GM18519 (cell line): ENCODE measurements around the gene C7orf25.

ENCODE experiments used
- ATAC-seq: cut with Tn5 transposase; IDR thresholded peaks from one replicate; pipeline ENCODE4 v1.9.1; 2021; ENCODE audit warnings: mild to moderate bottlenecking, moderate library complexity; ENCODE audit not compliant: unreplicated experiment, low FRiP score

The C7orf25 gene

DNA sequence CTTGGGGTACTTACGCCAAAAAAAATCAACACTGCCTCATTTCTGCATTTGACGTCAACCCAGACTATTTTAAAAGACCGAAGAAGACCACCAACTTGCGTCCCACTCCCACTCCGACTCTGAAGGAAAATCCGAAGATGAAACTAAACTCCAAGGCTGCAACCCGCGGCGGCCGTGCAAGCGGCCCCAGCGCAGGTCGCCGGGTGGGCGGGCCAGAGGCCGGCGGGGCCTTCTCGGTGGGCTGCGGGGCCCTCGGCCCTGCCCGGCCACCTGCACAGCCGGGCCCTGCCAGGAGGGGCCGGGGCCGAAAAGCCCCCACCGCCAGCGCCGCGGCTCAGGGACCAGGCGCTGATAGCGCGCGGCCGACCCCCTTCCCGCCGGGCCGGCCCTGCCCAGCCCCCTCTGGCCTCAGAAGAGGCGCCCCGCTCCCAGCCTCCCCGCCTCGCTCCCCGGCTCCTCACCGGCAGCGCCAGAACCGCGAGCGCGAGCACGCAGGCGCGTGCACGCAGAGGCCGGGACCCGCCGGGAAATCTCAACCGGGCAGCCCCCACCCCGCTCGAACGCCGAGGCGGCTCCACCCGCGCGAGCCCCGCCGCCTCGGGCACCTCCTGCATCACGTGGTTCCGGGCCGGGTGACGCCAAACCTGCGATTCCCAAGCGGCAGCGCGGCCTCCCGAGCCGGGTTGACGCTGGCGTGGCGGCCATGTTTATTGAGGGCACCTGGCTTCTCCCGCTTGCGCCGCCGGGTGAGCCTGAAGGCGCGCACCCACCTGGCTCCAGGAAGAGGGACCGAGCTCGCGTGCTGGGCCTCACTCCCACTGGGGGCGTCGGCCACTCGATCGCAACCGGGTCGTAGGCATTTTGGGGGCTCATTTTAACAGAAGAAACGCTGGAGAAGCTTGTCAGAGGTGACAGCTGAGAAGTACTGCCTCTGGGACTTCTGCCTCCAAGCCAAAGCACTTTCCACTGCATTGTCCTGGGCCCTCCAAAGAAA lies at the start of gene C7orf25:
TSS of gene C7orf25 (minus strand) at position 617 of the 994 bp plus-strand sequence. CDS start 1,170 bp downstream, outside the sequence.
- peak; percentile 78 for ATAC-seq

DNA sequence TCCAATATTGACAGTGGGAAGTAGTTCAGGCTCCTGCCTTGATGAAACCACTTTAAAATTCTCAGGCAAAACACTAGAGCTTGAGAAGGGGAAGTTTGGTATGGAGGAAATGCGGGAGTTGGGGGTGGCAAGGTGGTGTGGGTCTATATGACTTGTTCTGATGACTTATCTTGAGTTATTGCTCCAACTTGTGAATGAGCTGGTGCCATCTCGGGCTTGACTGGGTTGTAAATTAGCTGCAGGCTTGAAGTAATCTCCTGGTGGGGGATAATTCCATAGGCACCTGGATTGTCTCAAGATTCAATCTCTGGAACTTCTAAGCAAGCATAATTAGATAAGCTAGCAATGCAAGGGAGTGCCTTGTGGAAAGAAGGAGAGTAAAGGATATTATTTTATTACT lies 49.3 kb upstream of the C7orf25 start:
- no peak for ATAC-seq

DNA sequence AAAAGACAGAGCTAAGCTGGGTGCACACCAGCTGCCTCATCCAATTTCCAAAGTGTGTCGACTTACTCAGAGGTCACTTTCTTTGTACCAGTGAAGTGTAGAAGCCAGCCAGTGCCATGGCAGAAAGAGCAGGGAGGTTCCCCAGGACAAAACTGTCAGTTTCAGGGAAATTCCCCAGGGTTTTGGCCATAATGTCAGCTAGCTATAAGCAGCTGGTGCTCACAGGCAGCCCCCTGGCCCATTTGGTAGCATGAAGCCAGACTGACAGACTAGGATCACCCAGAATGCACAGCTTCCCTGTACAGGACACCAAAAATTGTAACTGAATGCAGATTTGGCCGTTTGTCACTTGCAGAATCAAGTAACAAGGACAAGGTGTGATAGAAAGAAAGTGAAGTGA lies 48.9 kb upstream of the C7orf25 start:
- ATAC-seq = no peak

DNA sequence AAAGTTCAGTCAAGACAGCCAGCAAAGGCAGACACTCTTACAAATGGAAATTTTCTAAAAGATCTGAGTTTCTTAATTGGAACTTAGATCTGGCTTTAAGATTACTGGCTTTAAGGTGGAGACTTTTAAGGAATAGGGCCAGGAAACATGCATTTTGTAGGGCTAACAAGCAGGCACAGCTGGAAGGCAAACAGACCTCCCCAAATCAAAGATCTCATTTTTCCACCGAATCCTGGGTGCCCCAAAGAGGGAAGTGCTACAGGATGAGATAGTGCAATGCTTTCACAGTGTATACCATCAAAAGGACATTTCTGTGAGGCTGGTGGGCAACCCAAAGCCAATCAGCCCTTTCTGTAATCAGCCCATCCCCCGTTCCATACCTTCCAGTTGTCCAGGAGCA lies 47.7 kb upstream of the C7orf25 start:
- no peak for ATAC-seq

DNA sequence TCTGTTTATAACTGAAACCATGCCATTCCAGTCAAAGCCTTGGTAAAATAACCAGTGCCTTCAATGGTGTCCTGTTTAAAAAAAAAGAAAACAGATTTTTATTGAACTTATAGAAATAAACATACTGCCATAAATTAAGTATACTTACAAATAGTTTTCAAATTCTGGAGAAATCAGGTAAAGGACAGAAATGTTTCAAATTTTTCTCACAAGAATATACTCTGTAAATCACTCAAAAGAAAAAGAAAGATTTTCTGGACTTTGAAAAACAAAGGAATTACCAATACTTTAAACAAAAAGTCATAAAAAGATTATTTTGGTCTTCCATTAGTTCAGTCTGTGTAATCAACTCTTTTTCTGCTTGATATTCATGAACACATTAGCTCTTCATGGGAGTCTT lies 44.2 kb upstream of the C7orf25 start:
- no peak for ATAC-seq

DNA sequence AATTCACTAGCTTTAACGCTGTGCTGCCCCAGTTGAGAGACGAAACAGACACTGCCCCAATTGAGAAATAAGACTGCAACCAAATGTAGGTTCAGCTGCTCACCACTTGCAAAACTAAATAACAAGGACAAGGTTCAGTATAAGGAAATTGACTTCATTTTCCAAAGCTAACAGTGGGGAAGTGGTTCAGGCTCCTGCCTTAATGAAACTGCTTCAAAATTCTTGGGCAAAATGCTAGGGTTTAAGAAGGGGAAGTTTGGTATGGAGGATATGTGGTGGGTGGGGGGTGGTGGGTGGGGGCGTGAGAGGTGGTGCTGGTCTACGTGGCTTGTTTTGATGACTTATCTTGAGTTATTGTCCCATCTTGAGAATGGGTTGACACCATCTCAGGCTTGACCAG lies 42.1 kb upstream of the C7orf25 start:
- no peak for ATAC-seq

DNA sequence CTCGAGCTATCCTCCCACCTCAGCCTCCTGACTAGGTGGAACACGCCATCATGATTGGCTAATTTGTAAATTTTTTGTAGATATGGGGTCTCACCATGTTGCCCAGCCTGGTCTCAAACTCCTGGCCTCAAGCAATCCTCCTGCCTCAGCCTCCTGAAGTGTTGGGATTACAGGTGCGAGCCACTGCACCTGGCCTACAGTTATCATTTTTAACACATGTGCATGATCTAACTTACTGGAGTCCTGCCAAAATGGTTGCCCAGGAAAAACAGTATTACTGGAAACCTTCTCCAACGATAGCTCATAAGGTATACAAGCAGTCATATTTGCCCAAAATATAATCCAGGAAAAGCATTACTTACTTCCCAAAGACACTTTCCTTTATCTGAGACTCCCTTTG lies 40.5 kb upstream of the C7orf25 start:
- ATAC-seq = no peak

DNA sequence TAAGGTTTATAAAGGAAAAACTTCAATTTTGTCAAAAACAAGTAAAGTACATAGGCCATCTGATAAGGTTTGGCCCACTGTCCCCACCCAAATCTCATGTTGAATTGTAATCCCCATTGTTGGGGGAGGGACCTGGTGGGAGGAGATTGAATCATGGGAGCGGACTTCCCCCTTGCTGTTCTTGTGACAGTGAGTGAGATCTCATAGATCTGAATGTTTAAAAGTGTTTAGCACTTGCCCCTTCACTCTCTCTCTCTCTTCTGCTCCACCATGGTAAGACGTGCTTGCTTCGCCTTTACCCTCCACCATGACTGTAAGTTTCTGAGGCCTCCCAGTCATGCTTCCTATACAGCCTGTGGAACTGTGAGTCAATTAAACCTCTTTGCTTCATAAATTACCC lies 38.5 kb upstream of the C7orf25 start:
- no peak for ATAC-seq

DNA sequence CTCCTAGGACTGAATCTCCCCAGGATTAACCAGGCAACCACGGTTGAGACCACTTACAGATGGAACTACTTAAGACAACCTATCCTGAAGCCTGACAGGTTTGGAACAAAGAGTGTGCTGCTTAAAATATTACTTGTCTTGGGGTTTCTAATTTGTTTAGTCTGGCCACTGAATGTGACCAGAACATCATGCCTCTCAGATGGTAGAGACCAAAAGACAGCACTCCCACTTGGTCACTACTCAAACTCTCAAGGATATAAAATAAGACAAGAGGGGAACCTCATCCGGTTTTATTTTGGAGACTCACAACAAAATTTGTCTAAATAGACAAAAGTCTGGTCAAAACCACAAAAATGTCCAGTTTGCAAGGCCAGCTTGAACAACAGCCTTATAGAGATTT lies 35.7 kb upstream of the C7orf25 start:
- ATAC-seq = no peak

DNA sequence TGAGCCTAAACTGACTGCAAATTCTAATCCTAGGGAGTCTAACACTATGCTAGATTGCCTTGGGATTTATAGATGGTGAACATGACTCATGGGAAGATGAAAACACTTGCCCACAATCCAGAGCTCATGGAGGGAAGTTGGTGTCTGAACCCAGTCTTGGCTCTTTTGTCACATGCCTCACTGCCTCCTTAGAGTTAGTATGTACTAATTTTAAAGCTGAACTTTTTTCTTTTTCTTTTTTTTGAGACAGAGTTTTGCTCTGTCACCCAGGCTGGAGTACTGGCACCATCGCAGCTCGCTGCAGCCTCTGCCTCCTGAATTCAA lies 34.7 kb upstream of the C7orf25 start:
- ATAC-seq = no peak

DNA sequence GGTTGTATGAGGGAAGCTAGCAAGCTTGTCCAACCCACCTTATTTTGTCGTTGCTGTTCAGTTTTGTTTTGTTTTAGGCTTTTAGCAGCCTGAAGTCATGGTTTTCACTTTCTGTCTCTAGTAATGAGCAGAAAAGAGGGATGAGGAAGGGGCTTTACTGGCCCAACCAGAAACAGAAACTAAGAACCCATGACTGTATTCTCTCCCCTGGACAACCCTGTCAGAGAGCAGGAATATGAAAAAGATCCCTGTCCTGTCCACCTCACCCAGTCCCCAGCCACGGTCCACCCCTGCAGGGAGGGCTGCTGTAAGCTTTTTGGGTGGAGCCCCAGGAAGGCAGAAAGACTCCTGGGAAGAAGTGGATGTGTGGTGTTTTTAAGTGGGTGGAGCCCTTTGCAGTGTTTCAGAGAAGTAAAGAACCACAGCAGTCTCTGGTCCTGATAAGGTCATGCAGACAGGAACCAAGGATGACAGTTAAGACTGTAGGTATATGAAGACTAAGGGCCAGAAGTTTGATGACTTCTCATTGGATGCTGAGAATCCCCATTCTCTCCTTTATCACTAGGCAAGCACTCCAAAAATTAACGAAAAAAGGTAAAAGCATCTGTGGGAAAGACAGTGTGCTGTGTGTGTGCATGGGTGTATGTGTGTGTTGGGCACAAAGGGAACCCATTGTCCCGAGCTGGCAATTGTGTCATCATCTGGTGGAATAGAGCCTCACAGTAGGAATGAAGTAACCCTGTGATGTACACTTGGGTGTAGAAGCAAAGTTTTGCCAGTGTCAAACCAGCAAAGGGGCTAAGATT lies 34.2 kb upstream of the C7orf25 start:
- ATAC-seq = peak; percentile 61

DNA sequence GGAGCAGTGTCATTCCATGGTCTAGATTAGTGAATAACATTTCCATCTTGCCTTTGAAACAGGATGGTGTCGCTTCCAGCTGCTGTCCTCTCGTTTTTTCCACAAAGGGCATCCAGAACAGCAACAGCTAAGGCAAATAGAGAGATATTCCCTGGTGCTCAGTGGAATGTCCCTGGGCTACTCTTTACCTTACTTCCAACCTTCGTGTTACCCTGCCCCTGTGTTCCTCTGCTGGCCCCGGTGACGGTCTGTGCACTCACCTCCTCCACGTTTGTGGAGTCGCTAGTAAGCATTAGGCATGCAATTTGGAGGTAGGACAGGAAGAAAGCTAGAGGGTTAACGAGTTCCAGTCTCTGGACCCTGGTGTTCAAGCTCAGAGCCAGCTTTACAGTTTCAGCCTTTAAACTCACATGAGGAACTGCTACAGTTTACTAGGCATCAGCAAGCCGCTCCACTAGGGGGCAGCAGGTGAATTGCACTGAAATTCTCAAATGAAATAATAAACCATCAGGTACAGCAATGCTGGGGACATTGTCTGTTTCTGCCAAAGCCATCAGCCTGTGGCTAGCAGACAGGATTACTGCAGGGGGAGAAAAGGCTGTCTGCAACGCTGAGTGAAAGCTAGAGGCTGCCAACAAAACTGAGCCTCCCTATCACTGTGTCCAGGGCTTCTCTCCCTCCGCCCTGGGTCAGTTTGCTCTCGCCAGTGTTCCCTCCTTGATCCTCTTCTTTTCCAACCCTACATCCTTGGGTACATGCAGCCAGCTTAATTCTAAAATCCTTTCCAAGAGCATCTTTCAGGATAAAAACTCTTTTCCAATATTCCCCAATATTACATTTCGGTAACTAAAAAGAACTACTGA lies 29.3 kb upstream of the C7orf25 start:
- peak; percentile 42 for ATAC-seq

DNA sequence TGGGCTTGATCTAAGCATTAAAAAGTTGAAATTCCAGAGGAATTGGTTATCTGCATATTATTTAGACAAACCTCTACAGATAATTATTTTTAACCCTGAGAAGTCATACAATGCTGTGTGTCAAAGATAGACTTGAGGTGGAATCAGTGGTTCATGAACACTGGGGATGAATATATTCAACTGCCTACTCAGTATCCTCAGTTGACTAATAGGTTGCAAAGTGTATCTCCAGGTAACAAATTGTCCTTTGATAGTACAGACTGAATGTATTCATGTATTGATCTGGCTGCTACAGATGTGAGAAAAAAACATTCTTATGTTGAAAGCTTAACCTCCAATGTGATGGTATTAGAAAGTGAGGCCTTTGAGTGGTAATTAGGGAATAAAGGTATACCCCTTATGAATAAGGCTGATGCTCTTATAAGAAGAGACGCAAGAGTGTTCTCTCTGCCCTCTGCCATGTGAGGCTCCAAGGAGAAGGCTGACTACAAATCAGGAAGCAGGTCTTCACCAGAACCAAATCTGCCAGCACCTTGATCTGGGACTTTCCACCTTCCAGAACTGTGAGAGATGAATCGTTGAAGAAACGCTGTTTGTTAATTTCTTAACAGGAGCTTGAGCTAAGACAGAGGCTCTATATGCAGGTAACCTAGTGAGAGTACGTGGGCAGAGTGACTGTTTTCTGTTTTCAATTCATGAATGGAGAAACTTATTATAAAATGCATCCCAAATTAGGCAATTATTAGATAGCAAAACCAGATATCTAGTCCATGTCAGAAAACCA lies 27.8 kb upstream of the C7orf25 start:
- no peak for ATAC-seq

DNA sequence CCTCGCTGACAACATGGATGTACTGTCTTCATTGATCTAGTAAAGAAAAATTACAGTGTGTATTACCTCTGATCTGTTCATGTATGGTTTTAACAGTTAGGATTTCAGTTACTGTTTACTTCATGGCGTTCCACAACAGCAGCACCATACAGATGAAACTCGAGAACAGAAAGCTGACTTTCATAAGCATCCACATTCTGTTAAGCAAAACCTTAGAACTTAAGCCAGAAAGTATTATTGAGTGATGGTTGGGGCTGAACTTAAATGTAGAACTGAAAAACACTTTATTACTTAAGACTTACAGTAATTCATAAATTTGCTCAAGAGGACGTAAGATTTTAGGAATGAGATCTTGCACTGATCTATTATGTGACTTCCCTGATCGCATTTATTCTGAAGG lies 24.0 kb upstream of the C7orf25 start:
- no peak for ATAC-seq

DNA sequence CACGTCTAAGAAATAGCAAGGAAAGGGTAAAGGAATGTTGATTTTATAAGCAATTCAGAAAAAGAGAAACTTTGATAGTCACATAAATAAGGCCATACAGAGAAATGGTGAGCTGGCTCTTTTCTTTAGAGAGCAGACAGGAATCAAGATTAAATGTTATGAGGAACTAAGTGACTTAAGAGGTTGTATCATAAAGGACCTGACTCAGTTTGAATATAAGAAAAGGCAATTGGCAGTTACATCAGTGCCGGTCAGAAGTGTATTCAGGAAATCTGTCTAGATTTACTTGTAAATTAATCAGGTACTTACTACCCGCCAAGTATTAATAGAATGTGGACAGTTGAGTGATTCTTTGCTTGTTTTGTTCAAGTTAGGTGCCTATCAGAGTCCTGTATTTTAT lies 22.4 kb upstream of the C7orf25 start:
- ATAC-seq = no peak

DNA sequence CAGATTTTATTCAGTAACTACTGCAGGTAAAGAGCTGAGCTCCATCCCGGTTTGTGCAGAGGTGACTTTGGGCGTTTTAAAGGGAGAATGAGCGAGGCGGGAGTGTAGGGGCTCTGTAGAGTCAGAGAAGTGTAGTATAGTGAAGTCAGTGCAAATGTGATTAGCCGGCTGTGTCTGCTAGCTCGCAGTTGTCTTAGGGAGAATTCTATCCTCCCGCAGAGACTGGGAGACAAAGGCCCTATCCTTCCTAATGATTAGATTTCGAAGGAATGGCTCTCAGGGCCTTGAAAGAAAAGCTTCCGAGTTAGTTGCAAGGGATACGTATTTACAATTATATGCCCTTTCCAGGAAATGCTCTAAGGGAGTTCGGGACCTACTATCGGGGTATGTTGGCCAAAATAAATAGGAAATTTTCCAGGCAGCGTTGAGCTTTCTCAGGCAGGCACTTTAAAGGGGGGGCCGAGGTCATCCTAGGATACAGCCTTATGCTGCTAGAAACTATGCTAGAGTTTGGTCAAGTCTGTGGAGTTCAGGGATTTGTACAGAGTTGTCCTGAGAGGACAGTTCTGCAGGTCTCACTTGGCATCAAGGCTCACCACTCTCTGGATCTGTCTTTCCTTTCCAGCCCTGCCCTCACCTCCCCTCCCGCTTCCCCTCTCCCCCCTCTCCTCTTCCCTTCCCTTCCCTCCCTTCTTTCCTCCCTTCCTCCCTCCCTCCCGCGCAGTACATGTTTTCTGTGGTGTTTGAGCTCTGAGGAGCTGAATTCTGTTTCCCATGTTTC lies 21.1 kb upstream of the C7orf25 start:
- ATAC-seq = no peak

DNA sequence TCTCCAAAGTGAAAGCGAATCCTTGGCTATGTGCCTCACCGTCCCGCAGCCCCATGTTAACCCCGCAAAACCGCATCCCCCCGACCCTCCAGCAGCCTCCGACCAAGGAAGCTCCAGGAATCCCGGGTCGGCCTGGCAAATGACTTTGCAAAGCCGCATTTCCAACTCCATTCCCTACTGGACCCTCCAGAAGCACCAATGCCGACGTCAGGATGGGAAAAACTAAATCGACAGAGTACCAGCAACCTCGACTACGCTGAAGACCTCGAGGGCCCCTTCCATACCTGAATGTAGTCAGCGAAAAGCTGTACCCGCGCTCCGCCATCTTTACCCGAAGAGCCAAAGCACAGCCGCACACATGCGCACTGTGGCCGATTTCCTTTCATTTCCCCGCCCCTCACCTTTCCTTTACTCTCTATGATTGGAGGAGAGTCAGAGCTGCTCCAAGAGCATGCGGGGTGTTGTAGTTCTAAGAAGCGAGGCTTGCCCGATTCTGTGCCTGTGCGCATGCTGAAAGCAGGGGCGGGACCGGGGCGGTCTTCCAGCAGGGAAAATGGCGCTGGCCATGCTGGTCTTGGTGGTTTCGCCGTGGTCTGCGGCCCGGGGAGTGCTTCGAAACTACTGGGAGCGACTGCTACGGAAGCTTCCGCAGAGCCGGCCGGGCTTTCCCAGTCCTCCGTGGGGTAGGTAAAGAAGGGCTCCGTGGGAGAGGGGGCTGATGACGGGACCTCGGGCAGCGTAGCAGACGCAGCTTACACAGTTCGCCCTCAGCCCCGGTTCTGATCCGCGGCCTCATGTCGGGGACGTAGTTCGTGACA lies 20.2 kb upstream of the C7orf25 start, which contains the start of the genes MRPL32 and PSMA2:
TSS of gene MRPL32 (plus strand) at position 543 of the 818 bp plus-strand sequence. CDS start at position 554, 11 bp downstream.
TSS of gene PSMA2 (minus strand) at position 341 of the 818 bp plus-strand sequence. CDS start at position 325, 16 bp downstream.
- ATAC-seq = peak; percentile 99

DNA sequence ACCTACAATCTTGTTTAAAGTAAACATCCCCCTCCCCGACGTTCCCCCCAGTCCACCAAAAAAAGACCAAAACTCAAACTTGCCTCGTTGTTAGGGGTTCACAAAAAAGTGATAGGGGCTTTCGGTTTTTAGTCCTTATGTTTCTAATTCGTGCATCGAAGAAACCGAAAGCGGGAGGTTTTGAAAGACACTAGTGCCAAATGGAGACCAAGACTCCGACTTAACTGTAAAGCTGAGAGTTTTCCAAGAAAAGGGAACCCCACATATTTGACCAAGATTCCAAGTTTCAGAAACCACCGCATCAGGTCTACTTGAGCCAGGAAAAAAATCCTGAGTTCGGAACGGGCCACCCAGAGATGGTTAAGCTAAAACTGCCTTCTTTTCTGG lies 19.6 kb upstream of the C7orf25 start:
- no peak for ATAC-seq
